GM20431 (cell line): ENCODE results near the gene CRYBB3.

ENCODE experiments used
- in situ Hi-C: fragments of 300-500 bp; cut with MseI, MboI; formaldehyde crosslinking; loops from one replicate; pipeline ENCODE4 v1.15.0; 2020; ENCODE audit warnings: low sequenced_read_pairs; ENCODE audit not compliant: unreplicated experiment

The CRYBB3 gene

GRCh38 chr22:25199731-25200520 is at the start of gene CRYBB3:
TSS of gene CRYBB3 (plus strand) at chr22:25199858. CDS start at chr22:25201397, 1,539 bp downstream.
- in situ Hi-C loops, result no loop called here

- in situ Hi-C loops, result no loop called here
Measured at GRCh38 chr22:25153961-25154666, 45.5 kb upstream of the CRYBB3 start.

GRCh38 chr22:25154667-25154999 is 45.0 kb upstream of the CRYBB3 start:
- in situ Hi-C loops, result no loop called here

GRCh38 chr22:25156736-25157135 is 42.9 kb upstream of the CRYBB3 start:
- in situ Hi-C loops, result no loop called here

- in situ Hi-C loops, result no loop called here
Measured at GRCh38 chr22:25159028-25159427, 40.6 kb upstream of the CRYBB3 start.

GRCh38 chr22:25160120-25160996 is 39.3 kb upstream of the CRYBB3 start:
- in situ Hi-C loops, result loop anchor here (10.0 kb wide), 1 partner anchor 66 kb away; no protein-coding TSS in a partner anchor

- in situ Hi-C loops, result loop anchor here (10.0 kb wide), 1 partner anchor 66 kb away; no protein-coding TSS in a partner anchor
Measured at GRCh38 chr22:25161017-25161915, 38.4 kb upstream of the CRYBB3 start.

GRCh38 chr22:25161916-25162530 is 37.6 kb upstream of the CRYBB3 start:
- in situ Hi-C loops, result loop anchor here (10.0 kb wide), 1 partner anchor 67 kb away; no protein-coding TSS in a partner anchor

- in situ Hi-C loops, result loop anchor here (10.0 kb wide), 1 partner anchor 68 kb away; no protein-coding TSS in a partner anchor
Measured at GRCh38 chr22:25162561-25162960, 37.1 kb upstream of the CRYBB3 start.

GRCh38 chr22:25165785-25166184 is 33.9 kb upstream of the CRYBB3 start:
- in situ Hi-C loops, result loop anchor here (10.0 kb wide), 1 partner anchor 71 kb away; no protein-coding TSS in a partner anchor

GRCh38 chr22:25166266-25167040 is 33.2 kb upstream of the CRYBB3 start:
- in situ Hi-C loops, result loop anchor here (10.0 kb wide), 1 partner anchor 72 kb away; no protein-coding TSS in a partner anchor

- in situ Hi-C loops, result loop anchor here (10.0 kb wide), 1 partner anchor 72 kb away; no protein-coding TSS in a partner anchor
Measured at GRCh38 chr22:25167082-25167481, 32.6 kb upstream of the CRYBB3 start.

- in situ Hi-C loops, result loop anchor here (10.0 kb wide), 1 partner anchor 73 kb away; no protein-coding TSS in a partner anchor
Measured at GRCh38 chr22:25167834-25168601, 31.6 kb upstream of the CRYBB3 start.

- in situ Hi-C loops, result loop anchor here (10.0 kb wide), 2 partner anchors 75 to 95 kb away; no protein-coding TSS in a partner anchor
Measured at GRCh38 chr22:25169278-25170031, 30.2 kb upstream of the CRYBB3 start.

- in situ Hi-C loops, result loop anchor here (10.0 kb wide), 1 partner anchor 96 kb away; no protein-coding TSS in a partner anchor
Measured at GRCh38 chr22:25170426-25170980, 29.2 kb upstream of the CRYBB3 start.

- in situ Hi-C loops, result loop anchor here (10.0 kb wide), 1 partner anchor 97 kb away; no protein-coding TSS in a partner anchor
Measured at GRCh38 chr22:25172153-25172552, 27.5 kb upstream of the CRYBB3 start.
